Kidney epithelial cell (primary cell): Measurements from ENCODE around the gene GGT6. TPM values are rescaled to one million over a fixed set of nuclear protein-coding genes. Genes with fewer than 3 reads are reported as not detected.

ENCODE experiments used
- DNase-seq: peaks from one replicate; pipeline ENCODE4 v3.0.0-alpha.2; 2010; ENCODE audit warnings: low read depth
- H3K27me3 ChIP-seq: 2 replicates; pipeline ENCODE4 v1.6.0; 2011; ENCODE audit warnings: low read length; ENCODE audit not compliant: control insufficient read depth, insufficient read depth
- H3K36me3 ChIP-seq: 2 replicates; pipeline ENCODE4 v1.5.1; 2011; ENCODE audit warnings: low read length; ENCODE audit not compliant: control insufficient read depth, insufficient read depth
- H3K4me3 ChIP-seq: 2 replicates; pipeline ENCODE4 v1.5.1; 2011; ENCODE audit warnings: low read depth, mild to moderate bottlenecking, control low read depth, low read length
- CTCF ChIP-seq: IDR thresholded peaks from 2 replicates; pipeline ENCODE4 v1.5.1; 2011; ENCODE audit warnings: mild to moderate bottlenecking, moderate library complexity, low read length, control low read depth, inconsistent platforms; ENCODE audit not compliant: insufficient read depth, poor library complexity, severe bottlenecking
- total RNA-seq: library from RNA; depleted of rRNA; stranded (reverse); fragments of >200 nt; gene quantifications from 2 replicates; pipeline ENCODE4 v1.2.3, GENCODE V29; 2015

The GGT6 gene
- total RNA-seq, 1 donor from 2014 or later: 0.38 TPM

DNA sequence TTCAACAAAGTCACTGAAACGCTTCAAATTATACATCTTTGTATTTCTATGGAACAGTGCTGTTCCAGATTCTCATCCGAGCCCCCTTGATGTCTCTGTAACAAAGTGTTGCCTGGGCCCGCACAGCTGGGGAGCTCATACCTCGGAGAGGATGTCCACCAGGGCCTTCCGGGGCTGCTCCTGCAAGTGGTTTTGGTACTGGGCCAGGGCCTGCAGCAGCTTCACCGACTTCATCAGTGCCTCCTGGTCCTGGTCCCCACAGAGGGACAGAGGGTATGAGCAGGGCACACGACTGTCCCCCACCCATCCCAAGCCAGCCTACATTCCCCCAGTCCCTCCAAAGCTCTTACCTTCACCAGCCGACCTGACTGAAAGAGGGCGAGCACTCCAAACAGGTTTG lies 6.7 kb downstream of the GGT6 start:
- Histone ChIP-seq H3K4me3 (no peak overlapping the region), H3K36me3 (peaks cover 4% of the 10 kb centered on the region), H3K27me3 (no peaks in the 10 kb centered on the region)
- no peak for TF ChIP-seq CTCF
- no peak for DNase-seq

DNA sequence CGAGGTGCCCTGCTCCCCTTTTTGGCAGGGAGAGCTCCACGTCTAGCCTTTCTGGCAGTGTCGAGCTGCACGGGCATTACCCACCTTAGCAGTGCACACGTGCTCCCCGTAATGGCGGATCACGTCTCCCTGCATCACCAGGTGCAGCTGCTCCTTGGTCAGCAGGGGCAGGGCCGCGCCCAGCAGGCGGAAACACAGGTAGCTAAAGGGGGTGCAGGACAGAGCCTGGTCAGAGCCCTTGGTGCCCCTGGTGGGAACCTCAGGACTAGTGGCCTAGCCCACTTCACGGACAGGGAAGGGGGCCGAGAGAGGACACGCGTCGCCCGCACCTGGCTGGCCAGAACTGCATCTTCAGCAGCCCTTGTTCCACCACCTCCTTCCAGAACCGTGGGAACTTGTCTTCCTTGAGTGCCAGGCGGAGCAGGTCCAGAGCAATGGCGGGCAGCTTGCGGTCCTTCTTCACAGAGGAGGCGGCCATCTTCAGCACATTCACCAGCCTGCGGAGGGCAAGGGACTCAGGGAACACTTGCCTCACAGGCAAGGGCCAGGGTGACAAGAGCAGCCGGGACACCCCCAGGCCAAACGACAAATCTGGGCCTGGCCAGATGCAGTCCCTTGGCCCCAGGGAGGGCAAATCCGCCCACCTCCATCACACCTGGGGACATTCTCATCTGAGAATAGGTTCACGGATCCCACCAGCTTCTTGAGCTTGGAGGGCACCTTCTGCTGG lies 8.4 kb downstream of the GGT6 start:
- no peak for TF ChIP-seq CTCF
- DNase-seq: no peak

GRCh38 chr17:4551141-4551540 lies 9.2 kb downstream of the GGT6 start:
- Histone ChIP-seq H3K36me3 (peaks cover 4% of the 10 kb centered on the region), H3K27me3 (no peaks in the 10 kb centered on the region), H3K4me3 (no peak overlapping the region)
- no peak for DNase-seq
- no peak for TF ChIP-seq CTCF

More for the DNA sequence above, 8.4 kb downstream of the GGT6 start:
- Histone ChIP-seq H3K36me3 (peaks cover 4% of the 10 kb centered on the region), H3K4me3 (no peak overlapping the region), H3K27me3 (no peaks in the 10 kb centered on the region)

GRCh38 chr17:4550534-4551039 lies 9.8 kb downstream of the GGT6 start:
- TF ChIP-seq CTCF: no peak
- DNase-seq: no peak
- Histone ChIP-seq H3K27me3 (no peaks in the 10 kb centered on the region), H3K36me3 (peaks cover 4% of the 10 kb centered on the region), H3K4me3 (no peak overlapping the region)

- H3K4me3 ChIP-seq: no peak overlapping the region
- TF ChIP-seq CTCF: no peak
- peaks cover 4% of the 10 kb centered on the region for H3K36me3 ChIP-seq
- no peaks in the 10 kb centered on the region for H3K27me3 ChIP-seq
- no peak for DNase-seq
These were observed 10.4 kb downstream of the GGT6 start for GRCh38 chr17:4549781-4550533.
